Endothelial cell of umbilical vein (primary cell): ENCODE measurements around the gene TBL3.
A peak's percentile ranks its signal among the peaks of the same experiment; 100 is the strongest.

Source experiments
- EZH2 ChIP-seq: IDR thresholded peaks from 2 replicates; pipeline ENCODE4 v1.6.1; 2012; ENCODE audit warnings: borderline replicate concordance, low read depth, mild to moderate bottlenecking, moderate library complexity, low read length, inconsistent platforms; ENCODE audit not compliant: severe bottlenecking
- FOS ChIP-seq: IDR thresholded peaks from 2 replicates; pipeline ENCODE4 v1.6.1; 2011; ENCODE audit warnings: mild to moderate bottlenecking, low read length, moderate library complexity, borderline replicate concordance; ENCODE audit not compliant: insufficient read depth
- POLR2AphosphoS5 ChIP-seq: IDR thresholded peaks from 2 replicates; pipeline ENCODE4 v1.6.1; 2012; ENCODE audit warnings: low read depth, mild to moderate bottlenecking, control low read depth, low read length, moderate library complexity; ENCODE audit not compliant: insufficient read depth

DNA sequence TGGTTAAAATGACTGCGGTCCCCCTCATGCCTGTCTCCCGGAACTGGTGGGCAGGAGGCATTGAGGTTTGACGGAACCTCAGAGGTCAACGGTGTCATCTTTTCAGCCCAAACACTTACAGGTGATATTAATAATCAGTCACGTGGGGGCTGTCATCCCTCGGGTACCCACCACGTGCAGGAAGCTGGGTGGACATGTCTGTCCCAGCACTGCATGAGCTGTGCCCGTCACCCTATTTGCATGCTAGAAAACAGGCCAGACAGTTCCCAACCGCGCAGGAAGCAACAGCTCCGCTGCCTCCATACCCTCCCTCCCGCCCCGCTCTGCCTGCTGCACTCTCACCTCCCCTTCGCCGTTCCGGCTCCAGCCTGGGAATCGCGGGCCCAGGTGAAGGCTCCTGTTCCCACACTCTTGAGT is 19.3 kb downstream of the TBL3 start:
- TF ChIP-seq FOS (no peak), EZH2 (peak; percentile 78), POLR2AphosphoS5 (no peak)
